COR-L47 (cell line): Measurements from ENCODE around the gene MTA3.
A peak's percentile ranks its signal among the peaks of the same experiment; 100 is the strongest.
"Not testable (repeated sequence)": the region's sequence is repeated elsewhere in the genome, so short reads cannot be mapped to it uniquely, and the experiment has no call there.

Source experiments
- DNase-seq: peaks from one replicate; lab custom pipeline; 2025; lab: John Stamatoyannopoulos, UW

Gene MTA3

DNA sequence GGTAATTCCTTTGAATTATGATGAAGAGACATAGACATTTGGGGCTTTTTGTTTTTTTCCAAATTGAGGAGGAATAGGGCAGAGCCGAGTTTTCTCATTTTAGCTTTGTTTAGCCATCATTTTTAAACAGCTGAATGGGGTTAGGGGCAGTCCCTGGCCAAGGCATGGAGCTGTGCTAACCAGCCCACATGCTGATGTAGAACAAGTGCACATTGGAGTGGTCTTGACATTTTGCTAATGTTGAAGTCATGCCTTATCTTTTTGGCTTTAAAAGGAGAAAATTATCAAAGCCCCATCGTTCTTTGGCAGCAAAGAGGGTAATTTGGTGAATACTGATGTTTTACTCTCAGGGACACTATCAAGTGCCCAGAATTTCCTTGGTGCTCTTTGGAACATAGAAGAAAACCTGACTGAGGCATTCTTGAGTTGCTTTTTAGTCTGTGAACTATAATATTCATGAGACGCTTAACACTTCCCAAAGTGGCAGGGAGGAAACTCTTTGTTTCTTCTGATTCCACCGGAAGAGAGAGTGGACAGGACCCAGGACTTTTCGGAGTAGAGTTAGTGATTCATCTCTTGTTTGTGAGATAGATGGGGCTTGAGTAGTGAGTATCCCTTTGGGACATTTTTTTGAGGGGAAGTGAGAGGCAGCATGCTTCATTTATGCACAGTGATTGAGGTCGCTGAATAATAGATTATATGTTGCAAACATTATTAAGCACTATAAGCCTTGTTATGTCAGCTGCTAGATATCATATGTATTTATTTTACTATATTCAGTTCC lies 45.0 kb downstream of the MTA3 start:
- DNase-seq = no peak

DNA sequence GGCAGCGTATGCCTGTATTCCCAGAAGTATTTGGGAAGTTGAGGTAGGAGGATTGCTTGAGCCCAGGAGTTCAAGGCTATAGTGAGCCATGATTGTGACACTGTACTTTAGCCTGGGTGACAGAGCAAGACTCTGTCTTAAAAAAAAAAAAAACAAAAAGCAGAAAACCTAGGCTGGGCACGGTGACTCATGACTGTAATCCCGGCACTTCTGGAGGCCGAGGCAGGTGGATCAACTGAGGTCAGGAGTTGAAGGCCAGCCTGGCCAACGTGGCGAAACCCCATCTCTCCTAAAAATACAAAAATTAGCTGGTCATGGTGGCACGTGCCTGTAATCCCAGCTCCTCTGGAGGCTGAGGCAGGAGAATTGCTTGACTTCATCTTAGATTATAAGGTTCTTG lies 46.4 kb downstream of the MTA3 start:
- no peak for DNase-seq

DNA sequence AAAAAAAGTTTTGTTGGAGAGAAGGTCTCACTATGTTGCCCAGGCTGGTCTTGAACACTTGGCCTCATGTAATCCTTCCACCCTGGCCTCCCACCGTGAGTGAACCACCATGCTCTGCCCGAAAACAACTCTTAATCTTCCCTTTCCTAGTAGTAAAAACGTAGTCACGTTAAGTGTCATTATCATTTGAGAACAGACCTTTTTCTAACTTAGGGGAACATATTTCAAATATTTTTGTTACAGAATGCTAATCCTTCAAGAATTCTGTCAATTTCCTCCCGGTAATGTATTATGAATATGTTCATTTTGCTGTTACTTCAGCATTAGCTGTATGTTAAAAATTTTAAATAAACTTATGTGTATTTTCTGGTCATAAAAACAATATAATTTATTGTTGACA lies 49.7 kb downstream of the MTA3 start:
- DNase-seq = no peak

DNA sequence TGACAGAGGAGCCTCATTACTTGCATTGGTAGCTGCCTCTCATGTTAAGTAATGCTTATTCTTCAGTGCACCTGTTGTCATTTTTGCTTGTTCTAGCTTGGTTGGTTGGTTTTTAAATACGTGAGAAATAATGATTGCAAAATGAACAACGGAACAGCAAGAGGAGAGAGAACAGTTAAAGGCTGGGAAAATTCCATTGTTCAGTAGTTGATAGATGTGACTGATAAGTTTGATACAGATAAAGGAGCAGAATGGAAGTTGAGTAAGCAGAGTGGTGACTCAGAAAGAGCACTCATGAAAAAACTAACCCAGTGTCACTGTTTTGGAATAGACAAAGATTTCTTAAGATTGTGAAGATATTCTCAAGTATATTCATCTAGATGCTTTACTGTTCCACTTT lies 50.5 kb downstream of the MTA3 start:
- DNase-seq = no peak

DNA sequence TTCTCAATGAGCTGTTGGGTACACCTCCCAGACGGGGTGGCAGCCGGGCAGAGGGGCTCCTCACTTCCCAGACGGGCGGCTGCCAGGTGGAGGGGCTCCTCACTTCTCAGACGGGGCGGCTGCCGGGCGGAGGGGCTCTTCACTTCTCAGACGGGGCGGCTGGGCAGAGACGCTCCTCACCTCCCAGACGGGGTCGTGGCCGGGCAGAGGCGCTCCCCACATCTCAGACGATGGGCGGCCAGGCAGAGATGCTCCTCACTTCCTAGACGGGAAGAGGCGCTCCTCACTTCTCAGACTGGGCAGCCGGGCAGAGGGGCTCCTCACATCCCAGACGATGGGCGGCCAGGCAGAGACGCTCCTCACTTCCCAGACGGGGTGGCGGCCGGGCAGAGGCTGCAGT lies 53.2 kb downstream of the MTA3 start:
- not testable (repeated sequence) for DNase-seq

DNA sequence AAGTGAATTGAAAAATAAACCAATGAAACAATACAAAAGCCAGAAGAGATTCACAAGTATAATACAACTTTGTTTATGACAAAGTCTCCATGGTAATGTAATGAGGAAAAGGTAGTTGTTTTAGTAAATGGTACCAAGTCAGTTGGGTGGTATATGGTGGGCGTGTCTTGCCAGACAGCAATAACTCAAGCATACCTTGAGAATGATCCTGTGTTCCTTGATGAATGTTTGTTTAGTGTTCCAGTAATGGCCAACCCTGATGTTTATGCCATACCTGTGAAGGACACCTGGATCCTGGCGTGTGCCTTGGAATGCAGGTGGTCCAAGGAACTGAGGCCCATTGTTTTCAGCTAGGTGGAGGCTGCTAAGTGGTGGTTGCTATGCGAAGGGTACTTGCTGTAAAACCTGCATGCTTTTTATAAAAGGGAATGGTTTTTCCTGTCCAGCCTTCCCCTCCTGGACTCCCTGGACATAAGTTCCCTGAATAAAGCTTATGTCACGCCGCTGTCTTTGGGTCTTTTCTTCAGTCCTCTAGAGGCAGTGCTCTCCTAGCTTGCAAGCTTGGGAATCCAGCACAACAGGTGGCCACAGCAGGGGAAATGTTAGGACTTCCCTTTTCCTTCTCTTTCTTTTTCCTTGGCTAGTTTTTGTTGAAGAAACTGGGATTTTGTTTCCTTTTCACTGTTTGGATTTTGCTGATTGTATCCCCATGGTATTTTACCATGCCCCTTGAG lies 54.7 kb downstream of the MTA3 start:
- no peak for DNase-seq

DNA sequence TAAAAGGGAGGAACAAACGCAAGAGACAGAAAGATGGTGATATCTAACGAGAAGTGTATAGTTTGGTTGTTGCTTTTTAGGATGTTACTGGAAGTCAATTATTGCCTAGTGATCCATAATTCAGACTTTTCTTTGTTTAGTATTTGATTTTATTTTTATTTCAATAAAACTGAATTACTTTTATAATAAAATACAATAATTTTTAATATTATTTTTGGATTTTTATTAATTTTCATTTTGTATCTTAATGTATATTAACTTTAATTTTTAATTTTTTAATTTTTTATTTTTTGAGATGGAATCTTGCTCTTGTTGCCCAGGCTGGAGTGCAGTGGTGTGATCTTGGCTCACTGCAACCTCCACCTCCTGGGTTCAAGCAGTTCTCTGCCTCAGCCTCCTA lies 55.6 kb downstream of the MTA3 start:
- no peak for DNase-seq

DNA sequence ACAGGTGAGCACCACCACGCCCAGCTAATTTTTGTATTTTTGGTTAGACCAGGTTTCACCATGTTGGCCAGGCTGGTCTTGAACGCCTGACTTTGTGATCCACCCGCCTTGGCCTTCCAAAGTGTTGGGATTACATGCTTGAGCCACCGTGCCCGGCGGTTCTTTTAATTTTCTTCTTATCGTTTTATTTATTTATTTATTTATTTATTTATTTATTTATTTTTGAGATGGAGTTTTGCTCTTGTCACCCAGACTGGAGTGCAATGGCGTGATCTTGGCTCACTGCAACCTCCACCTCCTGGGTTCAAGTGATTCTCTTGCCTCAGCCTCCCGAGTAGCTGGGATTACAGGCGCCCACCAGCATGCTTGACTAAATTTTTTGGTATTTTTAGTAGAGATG lies 59.6 kb downstream of the MTA3 start:
- DNase-seq = not testable (repeated sequence)

DNA sequence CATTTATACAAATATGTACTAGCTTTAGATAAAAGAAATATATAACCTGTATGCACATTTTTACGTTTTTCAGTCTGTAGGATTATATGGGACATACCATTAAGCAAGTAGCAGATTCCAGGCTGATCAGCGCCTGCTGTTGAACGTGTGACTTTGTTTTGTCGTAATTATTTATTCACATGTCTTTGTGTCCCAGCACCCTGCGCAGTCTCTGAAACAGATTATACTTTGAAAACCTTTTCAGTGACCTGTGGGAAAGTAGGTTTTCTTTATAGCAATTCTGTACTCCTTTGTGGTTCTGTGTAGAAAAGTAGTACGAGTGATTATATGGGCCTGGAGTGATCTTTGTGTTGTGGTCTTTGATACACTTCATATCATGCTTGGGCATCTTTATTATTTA lies 68.5 kb downstream of the MTA3 start:
- DNase-seq = no peak

DNA sequence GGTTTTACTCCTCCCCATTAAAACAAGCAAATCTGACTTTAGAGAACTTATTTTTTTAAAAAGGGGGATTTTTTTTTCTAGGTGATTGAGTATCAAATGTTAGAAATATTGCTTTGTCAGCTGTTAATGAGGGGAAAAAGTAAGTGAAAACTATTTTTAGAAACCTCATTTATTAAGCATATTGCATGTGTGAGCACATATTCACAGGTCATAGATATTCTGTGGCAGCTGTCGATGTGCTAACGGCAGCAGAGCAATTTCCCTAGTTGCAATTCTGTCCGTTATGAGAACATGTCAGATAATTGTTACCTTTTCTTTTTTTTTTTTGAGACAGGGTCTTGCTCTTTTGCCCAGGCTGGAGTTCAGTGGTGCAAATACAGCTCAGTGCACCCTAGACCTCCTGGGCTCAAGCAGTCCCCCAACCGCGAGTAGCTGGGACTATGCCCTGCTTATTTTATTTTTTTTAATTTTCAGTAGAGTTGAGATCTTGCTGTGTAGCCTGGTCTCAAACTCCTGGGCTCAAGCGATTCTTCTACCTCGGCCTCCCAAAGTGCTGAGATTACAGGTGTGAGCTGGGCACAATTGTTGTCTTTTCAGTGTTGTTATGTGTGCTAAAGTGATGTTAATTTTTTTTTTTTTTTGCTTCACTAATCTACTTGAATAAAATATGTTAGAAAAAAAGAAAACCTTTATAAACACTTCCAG lies 69.8 kb downstream of the MTA3 start:
- no peak for DNase-seq

DNA sequence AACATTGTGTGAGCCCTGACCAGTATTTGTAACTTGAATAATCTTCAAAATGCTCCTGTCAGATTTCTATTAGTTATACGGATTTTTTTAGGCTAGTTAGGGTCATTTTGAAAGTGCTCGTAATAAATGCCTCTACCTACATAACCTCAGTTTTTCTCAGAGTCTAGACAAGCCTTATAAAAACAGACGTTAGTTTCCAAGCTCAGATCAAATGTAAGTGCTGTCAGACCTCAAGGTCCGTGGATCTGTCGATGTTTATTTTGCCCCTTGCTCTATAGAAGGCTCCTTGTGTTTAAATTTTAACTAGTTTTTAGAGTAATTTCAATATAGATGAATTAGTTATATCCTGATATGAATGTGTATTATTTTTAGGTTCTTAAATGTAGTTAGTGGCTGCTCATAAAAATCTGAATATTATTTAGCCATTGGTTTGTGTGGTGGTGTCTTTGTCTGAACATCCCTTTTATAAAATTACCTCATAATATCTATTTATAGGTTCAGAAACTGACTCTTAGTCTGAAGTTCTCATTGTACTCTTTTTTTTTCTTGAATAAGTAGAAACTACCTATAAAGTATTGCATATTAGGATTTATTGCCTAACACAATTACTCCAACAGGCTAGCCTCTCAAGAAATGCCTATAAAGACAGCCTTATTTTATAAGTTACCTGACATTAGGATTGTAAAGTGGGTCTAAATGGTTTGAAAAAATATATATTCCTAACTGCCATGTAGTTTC lies 71.1 kb downstream of the MTA3 start:
- no peak for DNase-seq

DNA sequence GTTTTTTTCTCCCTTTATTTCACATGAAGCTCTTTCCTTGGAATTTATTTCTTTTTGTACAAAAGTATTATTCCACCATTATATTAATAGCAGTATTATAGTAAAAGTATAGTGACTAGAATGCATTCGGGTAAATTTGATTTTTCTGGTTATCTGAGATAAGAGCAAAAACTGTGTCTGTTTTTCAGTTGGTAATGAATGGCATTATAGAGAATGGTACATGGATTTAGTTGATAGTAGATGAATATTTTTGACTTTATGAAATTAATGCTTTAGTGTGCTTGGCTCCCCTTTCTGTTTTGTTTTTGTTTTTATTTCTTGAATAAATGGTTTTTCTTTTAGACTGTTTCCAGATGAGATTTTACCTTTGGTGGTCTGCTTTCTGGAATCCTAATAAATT lies 71.8 kb downstream of the MTA3 start:
- no peak for DNase-seq

DNA sequence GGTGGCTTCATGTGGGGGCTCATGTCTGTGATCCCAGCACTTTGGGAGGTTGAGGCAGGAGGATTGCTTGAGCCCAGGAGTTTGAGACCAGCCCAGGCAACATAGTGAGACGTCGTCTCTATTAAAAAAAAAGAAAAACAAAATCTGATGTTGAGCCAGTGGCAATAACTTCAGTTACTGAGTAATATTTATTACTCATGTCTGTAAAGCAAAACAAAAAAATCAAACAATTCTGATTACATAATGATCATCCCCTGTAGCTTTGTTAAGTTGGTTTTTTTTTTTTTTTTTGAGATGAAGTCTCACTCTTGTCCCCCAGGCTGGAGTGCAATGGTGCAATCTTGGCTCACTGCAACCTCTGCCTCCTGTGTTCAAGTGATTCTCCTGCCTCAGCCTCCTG lies 73.9 kb downstream of the MTA3 start:
- not testable (repeated sequence) for DNase-seq

DNA sequence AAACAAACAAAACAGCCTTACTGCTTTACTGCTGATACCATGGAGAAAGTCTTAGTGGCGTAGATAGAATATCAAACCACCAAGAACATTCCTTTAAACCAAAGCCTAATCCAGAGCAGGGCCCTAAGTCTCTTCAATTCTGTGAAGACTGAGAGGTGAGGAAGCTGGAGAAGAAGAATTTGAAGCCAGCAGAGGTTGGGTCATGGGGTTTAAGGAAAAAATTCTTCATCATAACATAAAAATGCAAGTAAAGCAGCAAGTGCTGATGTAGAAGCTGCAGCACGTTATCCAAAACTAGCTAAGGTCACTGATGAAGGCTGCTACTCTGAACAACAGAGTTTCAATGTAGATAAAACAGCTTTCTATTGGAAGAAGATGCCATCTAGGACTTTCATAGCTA lies 77.1 kb downstream of the MTA3 start:
- DNase-seq = no peak

DNA sequence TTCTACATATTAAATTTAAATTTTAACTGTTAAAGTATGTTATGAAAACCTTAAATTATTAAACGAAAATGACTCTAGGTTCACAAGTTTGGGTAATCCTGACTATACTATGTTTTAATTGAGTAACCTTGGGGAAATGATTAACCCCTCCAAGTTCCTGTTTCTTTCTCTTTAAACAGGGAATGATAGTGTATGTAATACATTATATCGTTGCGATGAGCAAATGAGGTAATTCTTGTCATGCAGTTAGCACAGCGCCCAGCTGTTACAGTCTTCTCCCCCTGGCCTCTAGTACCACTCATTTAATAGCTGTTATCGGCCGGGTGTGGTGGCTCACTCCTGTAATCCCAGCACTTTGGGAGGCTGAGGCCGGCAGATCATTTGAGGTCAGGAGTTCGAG lies 80.4 kb downstream of the MTA3 start:
- no peak for DNase-seq

DNA sequence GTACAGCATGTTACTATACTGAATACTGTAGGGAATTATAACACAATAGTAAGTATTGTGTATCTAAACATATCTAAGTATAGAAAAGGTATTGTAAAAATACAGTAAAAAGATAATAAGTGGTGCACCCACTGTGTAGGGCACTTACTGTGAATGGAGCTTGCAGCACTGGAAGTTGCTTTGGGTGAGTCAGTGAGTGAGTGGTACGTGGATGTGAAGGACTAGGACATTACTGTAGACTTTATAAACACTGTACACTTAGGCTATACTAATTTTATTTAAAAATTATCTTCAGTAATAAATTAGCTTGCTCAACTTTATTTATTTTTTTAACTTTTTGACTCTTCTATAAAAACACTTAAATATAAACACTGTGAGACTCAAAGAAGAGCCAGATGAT lies 82.6 kb downstream of the MTA3 start:
- DNase-seq = no peak

DNA sequence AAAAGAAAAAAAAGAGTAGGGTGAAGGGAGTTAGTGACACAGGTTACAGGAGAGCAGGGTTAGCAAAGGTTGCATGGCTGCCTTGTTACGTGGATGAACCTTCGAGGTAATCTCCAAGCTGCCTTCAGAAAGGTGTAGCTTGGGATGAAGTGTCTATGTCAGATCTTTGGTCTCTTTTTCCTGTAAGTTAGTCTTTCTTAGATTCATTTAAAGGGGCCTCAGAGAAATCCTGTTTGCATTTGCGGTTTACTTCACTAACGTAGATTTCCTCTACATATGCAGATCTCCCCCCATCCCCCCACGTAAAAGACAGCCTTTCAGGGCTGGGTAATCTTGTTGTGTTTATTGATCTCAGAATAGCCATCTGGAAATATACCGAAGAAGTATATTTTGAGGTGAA lies 83.7 kb downstream of the MTA3 start:
- no peak for DNase-seq

DNA sequence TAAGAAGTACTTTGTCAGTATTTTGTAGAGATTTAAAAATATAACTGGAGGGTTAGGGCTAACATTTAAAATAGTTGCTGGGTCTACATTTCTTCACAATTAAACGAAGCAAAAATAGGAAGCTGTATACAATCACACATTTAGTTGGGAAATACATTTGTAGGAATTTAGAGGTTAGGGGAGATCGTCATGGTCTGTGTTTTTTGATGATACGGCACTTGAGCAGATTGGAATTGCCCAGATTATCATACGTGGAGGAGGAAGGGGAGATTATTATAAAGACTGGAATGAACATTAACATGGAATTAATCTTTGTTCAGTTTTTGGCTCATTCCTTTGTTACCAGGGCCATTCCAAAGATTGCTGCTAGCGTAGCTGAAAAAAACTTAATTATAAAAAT lies 84.6 kb downstream of the MTA3 start:
- no peak for DNase-seq

DNA sequence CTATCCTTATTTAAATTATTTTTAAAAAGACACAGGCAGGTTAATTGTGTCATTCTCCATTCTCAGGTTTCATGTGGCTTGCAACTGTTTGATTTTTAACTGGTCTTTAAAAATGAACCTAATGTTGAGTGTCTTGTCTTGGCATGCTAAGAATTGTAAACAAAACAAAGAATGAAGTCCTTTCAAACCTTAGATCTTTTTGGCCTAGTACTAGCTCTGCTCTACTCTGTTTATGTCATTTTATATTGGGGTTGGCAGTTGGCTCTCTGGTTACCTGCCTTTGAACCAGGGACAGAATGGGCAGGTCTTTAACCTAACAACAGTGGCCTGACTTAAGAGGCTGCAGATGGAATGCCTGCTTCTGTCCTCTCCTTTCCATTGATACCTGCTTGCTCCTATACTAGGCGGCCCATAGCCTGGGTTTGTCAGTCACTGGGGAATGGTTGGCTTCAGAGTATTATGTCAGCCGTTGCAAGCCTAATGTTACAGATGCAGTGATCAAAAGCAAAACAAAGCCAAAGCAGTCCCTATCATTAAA lies 85.5 kb downstream of the MTA3 start:
- no peak for DNase-seq

DNA sequence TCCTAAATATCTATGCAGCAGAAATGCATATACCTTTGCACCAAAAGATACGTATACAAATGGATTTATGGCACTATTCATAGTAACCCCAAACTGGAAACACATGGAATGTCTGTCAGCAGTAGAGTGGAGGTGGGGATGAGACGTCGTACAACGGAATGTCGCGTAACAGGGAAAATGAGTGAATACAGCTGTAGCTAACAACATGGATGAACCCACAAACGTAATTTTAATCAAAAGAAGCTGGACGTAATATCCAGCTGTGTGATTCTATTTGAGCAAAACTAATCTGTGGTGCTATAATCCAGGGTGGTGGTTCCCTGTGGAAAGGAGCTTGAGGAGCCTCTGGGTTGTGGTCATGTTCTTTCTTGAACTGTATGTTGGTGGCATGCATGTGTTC lies 89.9 kb downstream of the MTA3 start:
- DNase-seq = no peak

DNA sequence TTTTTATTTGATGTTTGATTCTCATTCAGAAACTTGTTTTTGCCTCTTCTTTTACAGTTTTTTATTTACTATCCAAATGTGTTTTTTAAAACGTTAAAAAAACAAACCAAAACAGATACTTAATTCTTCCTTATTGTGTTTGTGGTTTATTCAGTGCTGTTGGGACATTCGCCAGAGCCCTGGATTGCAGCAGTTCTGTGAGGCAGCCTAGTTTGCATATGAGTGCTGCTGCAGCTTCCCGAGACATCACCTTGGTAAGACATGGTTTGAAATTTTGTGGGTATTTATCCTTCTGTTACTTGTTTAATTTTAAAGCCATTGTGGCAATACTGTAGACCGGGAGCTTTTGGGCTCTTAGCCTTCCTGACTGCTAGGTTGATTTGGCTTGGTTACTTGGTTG lies 91.2 kb downstream of the MTA3 start:
- DNase-seq = no peak

DNA sequence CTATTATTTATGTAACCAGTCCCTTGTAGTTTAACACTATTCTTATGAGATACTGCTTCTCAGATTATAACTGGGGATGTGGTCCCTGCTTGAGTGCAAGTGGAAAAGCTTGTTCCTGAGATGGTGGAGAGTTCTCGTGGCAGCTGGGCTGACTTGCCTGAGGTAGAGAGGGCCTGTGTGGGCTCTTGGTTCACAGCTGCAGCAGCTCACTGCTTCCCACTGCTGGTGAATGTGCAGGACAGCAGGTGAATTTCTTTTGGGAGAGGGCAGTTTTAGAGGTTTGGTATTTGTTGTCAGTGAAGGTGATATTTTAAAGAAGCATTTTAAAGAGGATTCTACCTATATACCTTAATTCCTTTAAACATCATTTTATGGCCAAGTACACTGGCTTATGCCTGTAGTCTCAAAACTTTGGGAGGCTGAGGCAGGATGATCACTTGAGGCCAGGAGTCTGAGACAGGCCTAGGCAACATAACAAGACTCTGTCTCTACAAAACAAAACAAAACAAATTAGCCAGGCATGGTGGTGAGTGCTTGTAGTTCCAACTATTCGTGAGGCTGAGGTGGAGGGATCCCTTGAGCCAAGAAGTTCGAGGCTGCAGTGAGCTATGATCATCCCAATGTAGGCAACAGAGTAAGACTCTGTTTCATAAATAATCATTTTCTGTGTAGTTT lies 94.8 kb downstream of the MTA3 start:
- peak; percentile 64 for DNase-seq
